Neural cell (in vitro differentiated cells): Measurements from ENCODE around the gene LRRC8C. TPM values are rescaled to one million over a fixed set of nuclear protein-coding genes. Genes with fewer than 3 reads are reported as not detected.

ENCODE experiments used
- H2AFZ ChIP-seq: fragments of 200-600, 300-800 bp; sonication (generic), shearing (Covaris generic); 2 replicates; pipeline ENCODE4 v1.6.0; 2014; ENCODE audit warnings: low read depth, mild to moderate bottlenecking, antibody characterized with exemption, low read length, moderate library complexity
- H3F3A ChIP-seq: fragments of 200-600 bp; shearing (Covaris generic); 2 replicates; pipeline ENCODE4 v1.6.1; 2016; ENCODE audit warnings: mild to moderate bottlenecking, moderate library complexity, mixed read lengths, antibody characterized with exemption, low read length; ENCODE audit not compliant: insufficient read depth, poor library complexity, severe bottlenecking
- H3K27ac ChIP-seq: fragments of 200-600, 300-800 bp; sonication (generic), shearing (Covaris generic); 2 replicates; pipeline ENCODE4 v1.5.1; 2014; ENCODE audit warnings: mild to moderate bottlenecking, low read length, moderate library complexity
- H3K27me3 ChIP-seq: fragments of 300-800, 200-600 bp; sonication (generic), shearing (Covaris generic); 2 replicates; pipeline ENCODE4 v1.6.0; 2014; ENCODE audit warnings: mild to moderate bottlenecking, low read depth, low read length, moderate library complexity; ENCODE audit not compliant: insufficient read depth
- H3K36me3 ChIP-seq: fragments of 300-800, 200-600 bp; sonication (generic), shearing (Covaris generic); 2 replicates; pipeline ENCODE4 v1.5.1; 2014; ENCODE audit warnings: mild to moderate bottlenecking, antibody characterized with exemption, low read length, moderate library complexity; ENCODE audit not compliant: insufficient read depth
- H3K4me2 ChIP-seq: fragments of 300-800, 200-600 bp; sonication (generic), shearing (Covaris generic); 2 replicates; pipeline ENCODE4 v1.6.0; 2014; ENCODE audit warnings: mild to moderate bottlenecking, low read length
- H3K4me3 ChIP-seq: fragments of 300-800, 200-600 bp; sonication (generic), shearing (Covaris generic); 2 replicates; pipeline ENCODE4 v1.5.1; 2014; ENCODE audit warnings: mild to moderate bottlenecking, low read length, moderate library complexity
- H3K79me2 ChIP-seq: fragments of 200-600 bp; shearing (Covaris generic); replicated peaks from 2 replicates; pipeline ENCODE4 v1.6.0; 2014; ENCODE audit warnings: mild to moderate bottlenecking, low read length, moderate library complexity; ENCODE audit not compliant: insufficient read depth
- H3K9ac ChIP-seq: fragments of 300-800, 200-600 bp; sonication (generic), shearing (Covaris generic); 2 replicates; pipeline ENCODE4 v1.6.1; 2016; ENCODE audit warnings: mild to moderate bottlenecking, low read length, mixed read lengths
- H3K9me2 ChIP-seq: fragments of 200-600 bp; shearing (Covaris generic); 2 replicates; pipeline ENCODE4 v1.6.1; 2016; ENCODE audit warnings: mild to moderate bottlenecking, low read length, mixed read lengths; ENCODE audit not compliant: insufficient read depth
- H3K9me3 ChIP-seq: fragments of 200-600, 300-800 bp; sonication (generic), shearing (Covaris generic); 2 replicates; pipeline ENCODE4 v1.6.1; 2016; ENCODE audit warnings: mild to moderate bottlenecking, mixed run types, low read length, moderate library complexity, mixed read lengths
- H4K20me1 ChIP-seq: fragments of 200-600 bp; shearing (Covaris generic); 2 replicates; pipeline ENCODE4 v1.6.1; 2016; ENCODE audit warnings: mild to moderate bottlenecking, mixed run types; ENCODE audit not compliant: insufficient read depth
- CTCF ChIP-seq: fragments of 450-650 bp; IDR thresholded peaks from 2 replicates; pipeline ENCODE4 v1.5.1; 2014; ENCODE audit warnings: antibody characterized with exemption, mild to moderate bottlenecking, moderate library complexity; ENCODE audit not compliant: poor library complexity, severe bottlenecking
- EP300 ChIP-seq: fragments of 450-650 bp; conservative IDR thresholded peaks from 2 replicates; pipeline ENCODE4 v1.6.1; 2014; ENCODE audit warnings: antibody characterized with exemption, mild to moderate bottlenecking, moderate library complexity; ENCODE audit not compliant: poor library complexity, severe bottlenecking
- MXI1 ChIP-seq: fragments of 450-650 bp; conservative IDR thresholded peaks from 2 replicates; pipeline ENCODE4 v1.6.1; 2014; ENCODE audit warnings: antibody characterized with exemption, mild to moderate bottlenecking; ENCODE audit not compliant: poor library complexity, severe bottlenecking
- POLR2AphosphoS5 ChIP-seq: IDR thresholded peaks from 2 replicates; pipeline ENCODE4 v1.6.1; 2012
- RAD21 ChIP-seq: fragments of 450-650 bp; conservative IDR thresholded peaks from 2 replicates; pipeline ENCODE4 v1.6.1; 2014; ENCODE audit warnings: antibody characterized with exemption, mild to moderate bottlenecking, moderate library complexity
- REST ChIP-seq: IDR thresholded peaks from 2 replicates; pipeline ENCODE4 v1.6.1; 2012; ENCODE audit warnings: borderline replicate concordance
- SMC3 ChIP-seq: fragments of 450-650 bp; conservative IDR thresholded peaks from 2 replicates; pipeline ENCODE4 v1.6.1; 2014; ENCODE audit warnings: antibody characterized with exemption, mild to moderate bottlenecking, moderate library complexity; ENCODE audit not compliant: poor library complexity
- TAF1 ChIP-seq: IDR thresholded peaks from 2 replicates; pipeline ENCODE4 v1.6.1; 2012; ENCODE audit warnings: low read depth
- polyA plus RNA-seq: library from polyadenylated mRNA; depleted of rRNA; stranded (reverse); fragments of >200 nt; gene quantifications from 2 replicates; pipeline ENCODE4 v1.2.3, GENCODE V29; 2014

The LRRC8C gene
- polyA plus RNA-seq, 1 donor from 2014 or later: 0.78 TPM

DNA sequence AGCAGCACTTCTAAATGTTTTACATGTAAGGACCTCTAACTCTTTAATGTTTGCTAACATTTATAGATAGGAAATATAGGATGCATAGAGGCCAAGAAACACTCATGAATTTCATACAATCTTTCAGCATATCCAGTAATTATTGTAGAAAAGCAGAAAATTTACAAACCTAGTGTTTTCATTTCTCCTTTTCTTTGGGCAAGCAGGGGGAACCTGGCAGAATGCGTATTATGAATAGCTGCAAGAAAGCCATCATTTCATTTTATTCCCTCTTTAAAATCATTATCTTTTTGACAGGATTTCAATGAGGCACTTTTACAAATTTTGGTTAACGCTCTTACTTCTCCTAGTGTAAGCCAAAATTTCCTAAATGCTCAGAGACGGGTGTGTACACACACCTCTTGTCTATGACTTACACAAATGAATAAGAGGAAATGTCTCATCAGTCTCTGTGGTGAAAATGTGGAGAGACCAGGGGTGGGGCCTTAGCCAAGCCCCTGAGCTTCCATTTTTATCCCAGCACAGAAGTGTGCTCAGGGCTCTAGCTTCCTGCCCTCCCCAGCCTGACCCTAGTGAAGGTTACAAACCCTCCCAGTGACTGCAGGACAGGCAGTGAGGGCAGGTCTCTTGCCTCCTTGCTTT lies 91.6 kb downstream of the LRRC8C start:
- Histone ChIP-seq H3K9me2 (no peaks in the 10 kb centered on the region), H3K4me3 (no peak overlapping the region), H3K36me3 (no peaks in the 10 kb centered on the region), H2AFZ (no peak overlapping the region), H3K27ac (no peak overlapping the region), H3K9ac (no peak overlapping the region), H3K79me2 (no peaks in the 10 kb centered on the region), H3K9me3 (no peaks in the 10 kb centered on the region), H4K20me1 (no peaks in the 10 kb centered on the region), H3K27me3 (no peaks in the 10 kb centered on the region), H3F3A (no peaks in the 10 kb centered on the region), H3K4me2 (no peak overlapping the region)
- no peak for TF ChIP-seq MXI1

DNA sequence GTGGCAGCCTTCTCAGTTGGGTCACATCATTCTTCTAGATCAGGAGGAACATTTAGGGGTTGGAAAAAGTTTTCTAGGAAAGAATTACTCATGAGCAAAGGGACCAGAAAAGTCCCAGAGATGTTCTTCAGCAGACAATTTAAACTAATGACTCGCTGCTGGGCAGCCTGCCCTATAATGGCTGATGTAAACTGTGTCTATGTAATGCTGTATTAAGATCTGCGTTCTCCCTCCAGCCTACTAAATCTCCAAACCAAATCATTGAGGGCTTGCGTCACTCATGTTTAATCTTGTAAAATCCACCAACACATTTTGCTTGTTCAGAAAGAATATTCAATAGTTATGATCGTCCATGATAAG lies 92.1 kb downstream of the LRRC8C start:
- Histone ChIP-seq H2AFZ (no peak overlapping the region), H3K4me2 (no peak overlapping the region), H3K79me2 (no peaks in the 10 kb centered on the region)

More for the DNA sequence above, 92.1 kb downstream of the LRRC8C start:
- Histone ChIP-seq H3K9me3 (no peaks in the 10 kb centered on the region), H4K20me1 (no peaks in the 10 kb centered on the region), H3K27ac (no peak overlapping the region), H3K36me3 (no peaks in the 10 kb centered on the region), H3F3A (no peaks in the 10 kb centered on the region), H3K4me3 (no peak overlapping the region), H3K27me3 (no peaks in the 10 kb centered on the region), H3K9ac (no peak overlapping the region), H3K9me2 (no peaks in the 10 kb centered on the region)
- TF ChIP-seq POLR2AphosphoS5 (no peak), REST (no peak), RAD21 (no peak), TAF1 (no peak), EP300 (no peak), CTCF (no peak), SMC3 (no peak)
